HEK293 (cell line): ENCODE data around the gene CNGB1.

Experiments
- CTCF ChIA-PET: fragments of 350-600 bp; formaldehyde crosslinking; extraction: SDS; loops from one replicate; lab custom pipeline; 2021; ENCODE audit warnings: antibody characterized with exemption; lab: Yijun Ruan, JAX
- POLR2A ChIA-PET: fragments of 300-600 bp; formaldehyde crosslinking; extraction: SDS; loops from one replicate; lab custom pipeline; 2020; ENCODE audit warnings: antibody characterized with exemption, inconsistent platforms; lab: Yijun Ruan, JAX
- H3K27ac ChIP-seq: fragments of 200-500 bp; sonication (Bioruptor generic); 2 replicates; pipeline ENCODE4 v1.5.1; 2014; ENCODE audit warnings: low read depth, low read length, control low read depth, inconsistent platforms; ENCODE audit errors: extremely low read depth
- H3K36me3 ChIP-seq, 2 experiments: fragments of 200-500 bp in 1 of 2; sonication (Bioruptor generic) in 1 of 2; 1 replicate in 1 of 2; 2 replicates in 1 of 2; pipeline ENCODE4 v1.5.1; 2014 to 2017; ENCODE audit warnings: inconsistent platforms in 2 of 2, low read length in 2 of 2; ENCODE audit not compliant: control insufficient read depth in 2 of 2, insufficient read depth in 1 of 2
- H3K4me1 ChIP-seq: fragments of 200-500 bp; sonication (Bioruptor generic); 2 replicates; pipeline ENCODE4 v1.5.1; 2014; ENCODE audit warnings: mild to moderate bottlenecking, low read length, inconsistent platforms; ENCODE audit not compliant: control insufficient read depth, insufficient read depth
- H3K4me3 ChIP-seq: 2 replicates; pipeline ENCODE4 v1.5.1; 2011; ENCODE audit warnings: low read depth, mild to moderate bottlenecking, control low read depth, low read length, moderate library complexity
- H3K9me3 ChIP-seq: fragments of 200-500 bp; sonication (Bioruptor generic); 2 replicates; pipeline ENCODE4 v1.5.1; 2014; ENCODE audit warnings: low read depth, low read length, inconsistent platforms; ENCODE audit not compliant: control insufficient read depth, insufficient read depth
- KLF17 ChIP-seq: fragments of 450-650 bp; formaldehyde crosslinking; IDR thresholded peaks from 2 replicates; pipeline ENCODE4 v1.5.1; 2016; ENCODE audit warnings: missing biosample characterization, missing genetic modification characterization
- SALL2 ChIP-seq: fragments of 450-650 bp; formaldehyde crosslinking; IDR thresholded peaks from 2 replicates; pipeline ENCODE4 v1.5.0; 2017; ENCODE audit warnings: missing biosample characterization, mild to moderate bottlenecking, missing genetic modification characterization, borderline replicate concordance
- ZBTB17 ChIP-seq: fragments of 450-650 bp; formaldehyde crosslinking; IDR thresholded peaks from 2 replicates; pipeline ENCODE4 v1.5.1; 2016; ENCODE audit warnings: missing biosample characterization, missing genetic modification characterization
- ZBTB20 ChIP-seq: fragments of 450-650 bp; formaldehyde crosslinking; IDR thresholded peaks from 2 replicates; pipeline ENCODE4 v1.5.1; 2016; ENCODE audit warnings: missing biosample characterization, missing genetic modification characterization
- ZIC2 ChIP-seq: fragments of 450-650 bp; formaldehyde crosslinking; IDR thresholded peaks from 2 replicates; pipeline ENCODE4 v1.5.1; 2016; ENCODE audit warnings: missing biosample characterization, missing genetic modification characterization
- ZNF184 ChIP-seq: fragments of 450-650 bp; IDR thresholded peaks from 2 replicates; pipeline ENCODE4 v1.5.1; 2018; ENCODE audit warnings: missing biosample characterization, mild to moderate bottlenecking, missing genetic modification characterization
- ZNF19 ChIP-seq: fragments of 450-650 bp; formaldehyde crosslinking; IDR thresholded peaks from 2 replicates; pipeline ENCODE4; 2016; ENCODE audit warnings: missing biosample characterization, missing genetic modification characterization, low read depth
- ZNF214 ChIP-seq: fragments of 450-650 bp; formaldehyde crosslinking; IDR thresholded peaks from 2 replicates; pipeline ENCODE4 v1.5.1; 2017; ENCODE audit warnings: missing biosample characterization, mild to moderate bottlenecking, missing genetic modification characterization, borderline replicate concordance
- ZNF311 ChIP-seq: fragments of 450-650 bp; formaldehyde crosslinking; IDR thresholded peaks from 2 replicates; pipeline ENCODE4 v1.5.1; 2017; ENCODE audit warnings: missing biosample characterization, missing genetic modification characterization, borderline replicate concordance
- ZNF544 ChIP-seq: fragments of 450-650 bp; formaldehyde crosslinking; IDR thresholded peaks from 2 replicates; pipeline ENCODE4 v1.5.0; 2017; ENCODE audit warnings: missing biosample characterization, missing genetic modification characterization
- ZNF571 ChIP-seq: fragments of 450-650 bp; formaldehyde crosslinking; IDR thresholded peaks from 2 replicates; pipeline ENCODE4 v1.5.0; 2017; ENCODE audit warnings: missing biosample characterization, missing genetic modification characterization
- ZNF585B ChIP-seq: fragments of 450-650 bp; formaldehyde crosslinking; IDR thresholded peaks from 2 replicates; pipeline ENCODE4 v1.5.1; 2016; ENCODE audit warnings: missing biosample characterization, missing genetic modification characterization
- ZNF600 ChIP-seq: fragments of 450-650 bp; formaldehyde crosslinking; IDR thresholded peaks from 2 replicates; pipeline ENCODE4 v1.5.1; 2016; ENCODE audit warnings: missing biosample characterization, missing genetic modification characterization
- ZNF626 ChIP-seq: fragments of 450-650 bp; sonication (Bioruptor Pico); formaldehyde crosslinking; IDR thresholded peaks from 2 replicates; pipeline ENCODE4 v1.5.1; 2018; ENCODE audit warnings: missing biosample characterization, missing genetic modification characterization, inconsistent platforms
- ZNF645 ChIP-seq: fragments of 450-650 bp; formaldehyde crosslinking; IDR thresholded peaks from 2 replicates; pipeline ENCODE4; 2016; ENCODE audit warnings: missing biosample characterization, missing genetic modification characterization
- ZNF654 ChIP-seq: fragments of 450-650 bp; formaldehyde crosslinking; IDR thresholded peaks from 2 replicates; pipeline ENCODE4 v1.5.1; 2016; ENCODE audit warnings: low read depth, missing biosample characterization, missing genetic modification characterization
- ZNF768 ChIP-seq: fragments of 450-650 bp; formaldehyde crosslinking; IDR thresholded peaks from 2 replicates; pipeline ENCODE4 v1.5.1; 2018; ENCODE audit warnings: missing biosample characterization, mild to moderate bottlenecking, missing genetic modification characterization
- ZNF785 ChIP-seq: fragments of 450-650 bp; formaldehyde crosslinking; IDR thresholded peaks from 2 replicates; pipeline ENCODE4 v1.5.1; 2016; ENCODE audit warnings: missing biosample characterization, missing genetic modification characterization
- ZNF843 ChIP-seq: fragments of 450-650 bp; formaldehyde crosslinking; IDR thresholded peaks from 2 replicates; pipeline ENCODE4 v1.5.1; 2016; ENCODE audit warnings: missing biosample characterization, missing genetic modification characterization
- ZSCAN30 ChIP-seq: fragments of 450-650 bp; IDR thresholded peaks from 2 replicates; pipeline ENCODE4 v1.5.1; 2018; ENCODE audit warnings: missing biosample characterization, mild to moderate bottlenecking, missing genetic modification characterization, moderate library complexity
- TF ChIP-seq, protein P1 (sequence below): fragments of 450-650 bp; formaldehyde crosslinking; IDR thresholded peaks from 2 replicates; pipeline ENCODE4 v1.5.1; 2017; ENCODE audit warnings: missing biosample characterization, missing genetic modification characterization
- TF ChIP-seq, protein P2 (sequence below): fragments of 450-650 bp; formaldehyde crosslinking; IDR thresholded peaks from 2 replicates; pipeline ENCODE4 v1.5.1; 2016; ENCODE audit warnings: missing biosample characterization, missing genetic modification characterization

The CNGB1 gene

GRCh38 chr16:57941016-57941664 lies 29.8 kb downstream of the CNGB1 start:
- no peak for TF ChIP-seq ZNF184 (tag by site-specific recombination)
- TF ChIP-seq ZNF311 (tag by site-specific recombination), result no peak
- no peak for TF ChIP-seq SALL2
- TF ChIP-seq ZBTB17 (tag by site-specific recombination), result peak; percentile 74
- peak; percentile 62; the same call in 1 of the 2 replicates for TF ChIP-seq ZNF600 (tag by site-specific recombination)
- no peak for TF ChIP-seq ZNF571
- no peak for TF ChIP-seq KLF17 (tag by site-specific recombination)
- TF ChIP-seq ZNF544 (tag by site-specific recombination), result no peak
- no peak for TF ChIP-seq ZSCAN30
- no peak for TF ChIP-seq ZNF843
- TF ChIP-seq ZBTB20 (tag by site-specific recombination), result peak; percentile 78
- TF ChIP-seq ZNF19 (tag by site-specific recombination), result no peak
- TF ChIP-seq, protein P1, sequence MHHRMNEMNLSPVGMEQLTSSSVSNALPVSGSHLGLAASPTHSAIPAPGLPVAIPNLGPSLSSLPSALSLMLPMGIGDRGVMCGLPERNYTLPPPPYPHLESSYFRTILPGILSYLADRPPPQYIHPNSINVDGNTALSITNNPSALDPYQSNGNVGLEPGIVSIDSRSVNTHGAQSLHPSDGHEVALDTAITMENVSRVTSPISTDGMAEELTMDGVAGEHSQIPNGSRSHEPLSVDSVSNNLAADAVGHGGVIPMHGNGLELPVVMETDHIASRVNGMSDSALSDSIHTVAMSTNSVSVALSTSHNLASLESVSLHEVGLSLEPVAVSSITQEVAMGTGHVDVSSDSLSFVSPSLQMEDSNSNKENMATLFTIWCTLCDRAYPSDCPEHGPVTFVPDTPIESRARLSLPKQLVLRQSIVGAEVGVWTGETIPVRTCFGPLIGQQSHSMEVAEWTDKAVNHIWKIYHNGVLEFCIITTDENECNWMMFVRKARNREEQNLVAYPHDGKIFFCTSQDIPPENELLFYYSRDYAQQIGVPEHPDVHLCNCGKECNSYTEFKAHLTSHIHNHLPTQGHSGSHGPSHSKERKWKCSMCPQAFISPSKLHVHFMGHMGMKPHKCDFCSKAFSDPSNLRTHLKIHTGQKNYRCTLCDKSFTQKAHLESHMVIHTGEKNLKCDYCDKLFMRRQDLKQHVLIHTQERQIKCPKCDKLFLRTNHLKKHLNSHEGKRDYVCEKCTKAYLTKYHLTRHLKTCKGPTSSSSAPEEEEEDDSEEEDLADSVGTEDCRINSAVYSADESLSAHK (tag by site-specific recombination), result no peak
- no peak for TF ChIP-seq ZNF654 (tag by site-specific recombination)
- Histone ChIP-seq H3K36me3 (no peaks in the 10 kb centered on the region), H3K4me3 (no peak overlapping the region), H3K27ac (no peak overlapping the region), H3K9me3 (no peaks in the 10 kb centered on the region), H3K4me1 (no peaks in the 10 kb centered on the region)
- CTCF ChIA-PET, result no interaction called here
- POLR2A ChIA-PET, result no interaction called here

GRCh38 chr16:57940382-57940966 lies 30.5 kb downstream of the CNGB1 start:
- POLR2A ChIA-PET, result no interaction called here
- CTCF ChIA-PET, result interaction anchor here (0.6 to 0.7 kb wide), 2 partner anchors 30 to 32 kb away, joined by 3 read pairs; no protein-coding TSS in a partner anchor
- no peak overlapping the region for H3K4me3 ChIP-seq
- TF ChIP-seq ZNF768 (tag by site-specific recombination) (peak; percentile 60; the same call in 1 of the 2 replicates), ZIC2 (no peak)
- TF ChIP-seq, all 188 proteins: peak for 1
- Histone ChIP-seq H3K9me3 (no peaks in the 10 kb centered on the region), H3K36me3 (no peaks in the 10 kb centered on the region), H3K4me1 (no peaks in the 10 kb centered on the region), H3K27ac (no peak overlapping the region)

GRCh38 chr16:57939872-57940224 lies 31.1 kb downstream of the CNGB1 start:
- H3K4me1 ChIP-seq, result no peaks in the 10 kb centered on the region
- H3K9me3 ChIP-seq, result no peaks in the 10 kb centered on the region
- POLR2A ChIA-PET, result no interaction called here
- TF ChIP-seq, protein P2, sequence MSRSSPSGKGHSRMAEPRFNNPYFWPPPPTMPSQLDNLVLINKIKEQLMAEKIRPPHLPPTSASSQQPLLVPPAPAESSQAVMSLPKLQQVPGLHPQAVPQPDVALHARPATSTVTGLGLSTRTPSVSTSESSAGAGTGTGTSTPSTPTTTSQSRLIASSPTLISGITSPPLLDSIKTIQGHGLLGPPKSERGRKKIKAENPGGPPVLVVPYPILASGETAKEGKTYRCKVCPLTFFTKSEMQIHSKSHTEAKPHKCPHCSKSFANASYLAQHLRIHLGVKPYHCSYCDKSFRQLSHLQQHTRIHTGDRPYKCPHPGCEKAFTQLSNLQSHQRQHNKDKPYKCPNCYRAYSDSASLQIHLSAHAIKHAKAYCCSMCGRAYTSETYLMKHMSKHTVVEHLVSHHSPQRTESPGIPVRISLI (tag by site-specific recombination), result no peak
- no peak for TF ChIP-seq ZNF626 (tag by site-specific recombination)
- TF ChIP-seq ZNF600 (tag by site-specific recombination), result no peak
- TF ChIP-seq ZNF785 (tag by site-specific recombination), result no peak
- TF ChIP-seq ZNF214 (tag by site-specific recombination), result no peak
- no peak for TF ChIP-seq ZIC2
- TF ChIP-seq ZNF645 (tag by site-specific recombination), result no peak
- no peak for TF ChIP-seq ZBTB17 (tag by site-specific recombination)
- no peak for TF ChIP-seq ZNF585B (tag by site-specific recombination)
- TF ChIP-seq, all 188 proteins: peak for 0
- no peak overlapping the region for H3K27ac ChIP-seq
- H3K36me3 ChIP-seq, result no peaks in the 10 kb centered on the region
- H3K4me3 ChIP-seq, result no peak overlapping the region
- CTCF ChIA-PET, result interaction anchor here (0.6 to 0.7 kb wide), 2 partner anchors 29 to 31 kb away, joined by 3 read pairs; no protein-coding TSS in a partner anchor
